ENCODE data around the gene UBE3D. TPM values are rescaled to one million over a fixed set of nuclear protein-coding genes. Genes with fewer than 3 reads are reported as not detected.

The UBE3D gene
- total RNA-seq, 1 donor from 2014 or later: 3.0 TPM

GRCh38 chr6:82988930-82989351 is 76.7 kb downstream of the UBE3D start:
- DNase-seq (no peak), ATAC-seq (no peak)
- intact Hi-C loops (cut with micrococcal nuclease): no loop called here

GRCh38 chr6:82987951-82988350 is 77.7 kb downstream of the UBE3D start:
- no peak for DNase-seq
- no peak for ATAC-seq
- intact Hi-C loops (cut with micrococcal nuclease): no loop called here

DNA sequence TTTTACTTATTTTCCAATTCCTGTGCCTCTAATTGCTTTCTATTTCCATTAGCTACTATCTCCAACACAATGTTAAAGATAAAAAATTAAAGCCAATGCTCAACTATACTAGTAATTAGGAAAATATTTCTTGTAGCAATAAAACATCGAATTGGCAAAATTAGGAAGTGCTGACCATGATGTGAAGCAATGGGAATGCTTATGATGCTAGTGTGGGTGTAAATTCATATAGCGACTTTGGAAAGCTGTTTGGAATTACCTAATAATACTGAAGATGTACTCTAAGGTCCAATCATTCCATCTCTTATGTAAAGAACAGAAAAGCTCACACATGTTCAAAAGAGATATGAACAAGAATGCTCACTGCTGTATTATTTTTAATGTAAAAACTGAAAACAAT is 78.2 kb downstream of the UBE3D start:
- ATAC-seq (no peak), DNase-seq (no peak)
- intact Hi-C loops (cut with micrococcal nuclease): no loop called here

DNA sequence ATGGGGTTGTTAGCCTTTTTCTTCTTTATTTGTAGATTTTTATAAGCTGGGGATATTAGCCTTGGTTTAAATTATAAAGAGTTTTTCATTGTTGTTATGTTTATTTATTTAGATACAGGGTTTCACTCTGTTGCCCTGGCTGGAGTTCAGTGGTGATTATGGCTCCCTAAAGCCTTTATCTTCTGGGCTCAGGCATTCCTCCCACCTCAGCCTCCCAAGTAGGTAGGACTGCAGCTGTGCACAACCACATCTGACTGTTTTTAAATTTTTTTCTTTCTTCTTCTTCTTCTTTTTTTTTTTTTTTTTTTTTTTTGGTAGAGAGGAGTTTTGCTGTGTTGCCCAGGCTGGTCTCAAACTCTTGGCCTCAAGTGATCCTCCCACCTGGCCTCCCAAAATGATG is 80.9 kb downstream of the UBE3D start:
- ATAC-seq: no peak
- intact Hi-C loops (cut with micrococcal nuclease): no loop called here

DNA sequence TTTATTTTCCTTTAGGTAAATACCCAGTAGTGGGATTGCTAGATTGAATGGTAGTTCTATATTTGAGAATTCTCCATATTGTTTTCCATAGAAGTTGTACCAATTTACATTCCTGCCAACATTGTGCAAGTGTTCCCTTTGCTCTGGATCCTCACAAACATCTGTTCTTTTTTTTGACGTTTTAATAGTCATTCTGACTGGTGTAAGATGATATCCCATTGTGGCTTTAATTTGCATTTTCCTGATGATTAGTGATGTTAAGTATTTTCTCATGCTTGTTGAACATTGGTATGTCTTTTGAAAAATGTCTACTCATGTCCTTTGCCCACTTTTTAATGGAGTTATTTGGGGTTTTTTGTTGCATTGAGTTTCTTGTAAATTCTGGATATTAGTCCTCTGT is 85.6 kb downstream of the UBE3D start:
- ATAC-seq (no peak), DNase-seq (no peak)
- intact Hi-C loops (cut with micrococcal nuclease): no loop called here

More for the DNA sequence above, 80.9 kb downstream of the UBE3D start:
- no peak for DNase-seq

DNA sequence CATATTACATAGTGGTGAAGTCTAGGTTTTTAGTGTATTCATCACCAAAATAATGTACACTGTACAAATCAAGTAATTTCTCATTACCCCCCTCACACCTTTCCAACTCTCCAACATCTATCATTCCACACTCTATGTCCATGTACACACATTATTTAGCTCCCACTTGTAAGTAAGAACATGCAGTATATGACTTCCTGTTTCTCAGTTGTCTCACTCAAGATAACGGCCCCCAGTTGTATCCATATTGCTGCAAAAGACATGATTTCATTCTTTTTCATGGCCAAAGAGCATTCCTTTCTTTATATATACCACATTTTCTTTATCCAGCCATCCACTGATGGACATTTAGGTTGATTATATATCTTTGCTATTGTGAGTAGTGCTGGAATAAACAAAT is 86.0 kb downstream of the UBE3D start:
- intact Hi-C loops (cut with micrococcal nuclease): no loop called here
- DNase-seq (no peak), ATAC-seq (no peak)

- DNase-seq: no peak
- no peak for ATAC-seq
- intact Hi-C loops (cut with micrococcal nuclease): no loop called here
Measured at GRCh38 chr6:82978362-82978945, 87.2 kb downstream of the UBE3D start.

DNA sequence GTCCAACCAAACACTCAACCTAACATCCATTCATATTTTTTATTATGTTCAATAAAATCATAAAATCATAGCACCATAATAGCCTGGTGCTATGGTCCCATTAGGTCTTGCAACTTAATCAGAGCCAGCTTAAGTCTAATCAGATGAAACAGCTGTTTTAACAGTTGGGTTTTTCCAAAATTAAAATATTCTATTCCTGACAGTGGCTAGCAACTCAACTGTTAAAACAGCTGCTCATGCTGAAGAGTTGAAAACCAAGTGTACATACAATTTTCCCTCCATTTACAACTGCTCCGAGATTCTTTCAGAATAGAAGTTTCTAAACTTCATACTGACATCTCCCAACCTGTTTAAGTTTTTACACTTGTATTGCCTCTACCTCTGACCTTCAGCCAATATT is 89.5 kb downstream of the UBE3D start:
- DNase-seq (no peak), ATAC-seq (no peak)
- intact Hi-C loops (cut with micrococcal nuclease): no loop called here

DNA sequence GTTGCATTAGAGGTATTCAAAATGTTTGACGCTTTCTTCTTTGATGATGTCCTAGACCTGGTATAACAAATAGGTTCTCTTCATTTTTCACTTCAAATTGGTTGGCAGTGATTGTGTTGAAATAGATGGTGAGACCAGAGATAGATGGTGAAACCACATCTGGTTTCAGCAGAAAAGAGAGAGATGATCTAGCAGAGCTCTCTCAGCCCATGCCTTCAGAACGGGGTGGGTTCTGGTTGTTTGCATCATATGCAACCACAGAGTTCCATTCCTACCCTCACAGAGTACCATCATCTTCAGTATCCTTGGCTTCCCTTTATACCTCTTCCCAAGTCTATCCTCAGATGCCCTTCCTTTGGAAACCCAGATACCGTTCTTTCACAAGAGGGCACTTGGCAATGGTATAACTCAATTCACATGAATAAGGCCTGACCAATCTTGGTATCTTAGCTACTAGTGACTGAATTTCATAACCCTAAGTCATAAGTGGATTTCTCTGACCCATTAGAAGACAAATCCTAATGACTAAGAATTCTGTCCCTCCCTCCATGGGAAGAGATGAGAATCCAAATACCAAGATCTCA is 93.7 kb downstream of the UBE3D start:
- DNase-seq: no peak
- ATAC-seq: no peak
- intact Hi-C loops (cut with micrococcal nuclease): no loop called here

- intact Hi-C loops (cut with micrococcal nuclease): no loop called here
- no peak for DNase-seq
- no peak for ATAC-seq
Measured at GRCh38 chr6:82970839-82971238, 94.8 kb downstream of the UBE3D start.

DNA sequence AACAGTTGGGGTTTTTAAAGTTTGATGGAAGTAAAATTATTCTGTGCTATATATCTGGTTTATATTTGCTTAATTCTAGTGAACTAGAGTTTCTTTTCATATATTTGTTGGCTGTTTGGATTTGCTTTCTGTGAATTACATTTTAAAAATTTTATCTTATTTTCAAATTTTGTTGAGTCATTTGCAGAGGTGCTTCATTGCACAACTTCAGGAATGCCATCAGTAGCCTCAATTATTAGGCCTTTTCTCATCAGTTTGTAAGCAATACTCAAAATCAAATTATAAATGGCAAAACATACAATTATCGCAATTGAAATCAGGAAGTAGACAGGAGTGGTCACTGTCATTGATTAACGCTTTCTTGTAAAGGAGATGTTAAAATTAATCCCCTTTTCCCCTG is 96.9 kb downstream of the UBE3D start:
- intact Hi-C loops (cut with micrococcal nuclease): no loop called here
- ATAC-seq (no peak), DNase-seq (no peak)

DNA sequence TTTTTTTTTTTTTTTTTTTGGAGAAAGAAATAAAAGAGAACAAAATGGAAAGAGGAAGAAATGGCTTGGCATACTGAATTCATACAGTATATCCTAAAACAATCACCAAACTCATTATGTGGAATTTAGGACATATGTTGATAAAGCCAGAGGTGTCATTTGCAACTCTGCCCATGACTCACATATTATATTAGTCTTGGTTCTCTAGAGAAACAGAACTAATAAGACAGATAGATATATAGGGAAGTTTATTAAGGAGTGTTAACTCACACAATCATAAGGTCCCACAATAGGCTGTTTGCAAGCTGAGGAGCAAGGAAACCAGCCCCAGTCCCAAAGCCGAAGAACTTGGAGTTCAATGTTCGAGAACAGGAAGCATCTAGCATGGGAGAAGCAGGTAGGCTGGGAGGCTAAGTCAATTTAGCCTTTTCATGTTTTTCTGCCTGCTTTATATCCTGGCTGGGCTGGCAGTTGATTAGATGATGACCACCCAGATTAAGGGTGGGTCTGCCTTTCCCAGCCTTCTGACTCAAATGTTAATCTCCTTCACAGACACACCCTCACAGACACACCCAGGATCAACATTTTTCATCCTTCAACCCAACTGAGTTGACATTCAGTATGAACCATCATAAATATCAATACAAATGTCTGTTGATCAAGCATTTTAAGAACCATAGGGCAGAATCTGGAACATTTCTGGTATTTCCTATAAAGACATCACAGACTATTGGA is 102.3 kb downstream of the UBE3D start:
- ATAC-seq (no peak), DNase-seq (no peak)
- intact Hi-C loops (cut with micrococcal nuclease): no loop called here

GRCh38 chr6:82959385-82959941 is 106.2 kb downstream of the UBE3D start:
- intact Hi-C loops (cut with micrococcal nuclease): no loop called here
- ATAC-seq: no peak
- DNase-seq: no peak

GRCh38 chr6:82958551-82958950 is 107.1 kb downstream of the UBE3D start:
- ATAC-seq (no peak), DNase-seq (no peak)
- intact Hi-C loops (cut with micrococcal nuclease): no loop called here

DNA sequence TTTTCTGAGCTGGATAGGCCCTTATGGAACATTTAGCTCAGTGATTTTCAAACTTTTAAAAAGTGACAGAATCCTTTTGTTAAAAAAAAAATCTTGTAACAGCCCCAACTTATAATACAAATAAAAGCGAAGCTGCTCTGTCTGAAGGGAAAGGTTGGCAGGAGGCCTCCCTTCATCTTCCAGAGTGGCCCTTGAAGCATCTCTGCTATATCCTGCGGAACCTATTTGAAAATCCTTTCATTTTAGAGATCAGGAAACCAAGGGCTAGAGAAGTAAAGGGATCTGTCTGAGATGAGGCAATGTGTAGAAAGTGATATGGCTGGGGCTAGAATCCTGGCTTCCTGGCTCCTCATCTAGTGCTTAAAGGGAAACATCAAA is 107.8 kb downstream of the UBE3D start:
- no peak for DNase-seq
- no peak for ATAC-seq
- intact Hi-C loops (cut with micrococcal nuclease): no loop called here

- no peak for ATAC-seq
- no peak for DNase-seq
- intact Hi-C loops (cut with micrococcal nuclease): no loop called here
Measured at GRCh38 chr6:82957171-82957867, 108.3 kb downstream of the UBE3D start.

- intact Hi-C loops (cut with micrococcal nuclease): no loop called here
- ATAC-seq (no peak), DNase-seq (no peak)
Measured at GRCh38 chr6:82955841-82956240, 109.8 kb downstream of the UBE3D start.

DNA sequence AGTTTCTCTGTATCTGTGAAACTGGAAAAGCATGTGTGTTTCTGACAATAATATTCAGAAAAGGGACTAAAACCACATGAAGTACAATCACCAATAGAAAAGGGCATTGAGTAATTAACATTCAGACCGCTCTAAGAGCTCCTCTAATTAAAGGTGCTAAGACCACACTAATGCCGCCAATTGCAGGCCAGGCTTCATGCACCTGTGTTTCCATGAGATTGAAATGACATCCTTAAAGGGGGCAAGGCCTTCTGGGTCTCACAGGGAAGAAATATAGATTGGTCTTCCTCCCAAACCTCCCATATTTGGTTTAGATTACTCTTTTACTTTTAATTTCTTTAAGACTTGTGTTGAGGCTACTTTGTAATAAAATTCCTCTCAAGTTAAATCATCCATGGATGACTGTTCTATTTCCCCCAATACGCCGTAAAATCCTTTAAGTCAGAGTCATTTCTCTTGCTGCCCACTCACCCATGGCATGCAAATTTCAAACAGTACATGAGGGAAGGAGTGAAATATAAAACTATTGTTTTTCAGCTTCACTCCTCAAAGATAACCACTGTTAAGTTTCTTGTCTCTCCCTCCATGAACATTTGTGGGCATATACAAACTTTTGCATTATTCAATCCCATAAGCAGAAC is 110.6 kb downstream of the UBE3D start:
- intact Hi-C loops (cut with micrococcal nuclease): no loop called here
- DNase-seq: no peak
- no peak for ATAC-seq

DNA sequence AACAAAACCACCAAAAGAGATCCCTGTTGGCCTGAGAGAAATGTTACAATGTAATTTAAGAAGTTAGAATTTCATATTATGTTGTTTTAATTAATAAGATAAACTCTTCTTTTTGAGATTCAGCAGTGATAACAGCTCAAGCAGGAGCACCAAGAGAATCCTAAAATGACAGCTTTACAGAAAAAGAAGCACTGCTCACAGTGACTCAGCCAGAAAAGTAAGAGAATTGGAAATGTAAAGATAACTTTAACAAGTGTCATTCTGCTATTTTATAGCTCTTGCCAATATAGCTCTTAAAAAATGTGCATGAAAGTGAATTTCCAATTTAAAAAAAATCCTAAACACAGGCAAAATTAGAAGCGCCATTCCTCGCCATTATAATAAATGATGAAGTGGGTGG is 111.3 kb downstream of the UBE3D start:
- DNase-seq (no peak), ATAC-seq (no peak)
- intact Hi-C loops (cut with micrococcal nuclease): no loop called here

GRCh38 chr6:82953871-82954270 is 111.8 kb downstream of the UBE3D start:
- DNase-seq: peak; percentile 55
- ATAC-seq: peak; percentile 97
- intact Hi-C loops (cut with micrococcal nuclease): no loop called here
